Stimulated activated CD8-positive, alpha-beta memory T cell treated with anti-CD3 and anti-CD28 coated beads, Interleukin-12 subunit alpha, Interleukin-12 subunit beta, amount 100 ng/mL, for 1 hour (primary cell): Measurements from ENCODE around the gene TMEM184A.
"Not testable (repeated sequence)": the region's sequence is repeated elsewhere in the genome, so short reads cannot be mapped to it uniquely, and the experiment has no call there.

ENCODE experiments used
- DNase-seq: peaks from one replicate; pipeline ENCODE4 v3.0.0-alpha.2; 2020; ENCODE audit warnings: low read depth

TMEM184A gene

DNA sequence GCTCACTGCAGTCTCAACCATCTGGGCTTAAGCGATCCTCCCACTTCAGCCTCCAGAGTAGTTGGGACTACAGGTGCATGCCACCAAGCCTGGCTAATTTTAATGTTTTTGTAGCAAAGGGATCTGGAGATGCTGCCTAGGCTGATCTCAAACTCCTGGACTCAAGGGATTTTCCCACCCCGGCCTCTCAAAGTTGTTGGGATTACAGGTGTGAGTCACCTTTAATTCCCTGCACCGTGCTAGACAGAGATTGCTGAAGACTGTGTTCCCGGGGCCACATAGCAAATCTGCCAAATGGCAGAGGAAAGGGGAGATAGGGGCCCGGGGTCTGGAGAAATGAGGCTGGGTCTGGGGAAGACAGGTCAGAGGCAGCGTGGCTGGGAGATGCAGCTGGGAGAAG, 34.5 kb upstream of the TMEM184A start:
- DNase-seq, result no peak

DNA sequence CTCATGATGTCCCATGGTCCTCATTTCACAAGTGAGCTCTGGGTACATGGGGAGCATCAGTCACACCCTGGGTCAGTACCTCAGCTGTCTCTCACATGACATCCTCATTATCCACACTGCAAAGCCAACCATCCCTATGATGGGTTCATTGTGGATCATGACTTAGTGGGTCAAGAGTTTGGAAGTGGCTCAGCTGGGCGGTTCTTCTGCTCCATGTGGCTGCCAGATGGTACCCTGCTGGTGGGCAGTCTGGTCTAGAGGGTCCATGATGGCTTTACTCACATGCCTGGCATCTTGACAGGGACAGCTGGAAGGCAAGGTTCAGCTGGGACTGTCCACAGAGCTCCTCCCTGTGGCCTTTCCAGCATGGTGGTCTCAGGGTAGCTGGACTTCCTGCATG, 33.0 kb upstream of the TMEM184A start:
- DNase-seq, result no peak

DNA sequence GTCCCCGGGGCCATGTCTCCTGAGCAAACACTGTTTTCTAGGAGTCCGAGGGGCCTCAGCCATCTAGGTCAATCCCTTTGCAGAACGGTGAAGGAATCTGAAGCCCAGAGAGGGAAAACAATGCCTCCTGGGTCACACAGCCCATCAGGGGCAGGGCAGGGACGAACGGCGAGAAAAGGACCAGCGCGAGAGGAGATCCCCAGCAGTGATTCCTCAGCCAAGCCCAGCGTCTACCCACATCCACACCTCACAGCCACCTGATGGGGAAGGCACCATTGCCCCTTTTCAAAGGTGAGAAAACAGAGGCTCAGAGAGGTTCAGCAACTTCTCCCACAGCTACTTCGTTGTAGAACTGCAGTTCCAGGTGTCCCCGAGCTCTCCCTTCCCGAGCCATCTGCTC, 31.7 kb upstream of the TMEM184A start:
- DNase-seq, result no peak

DNA sequence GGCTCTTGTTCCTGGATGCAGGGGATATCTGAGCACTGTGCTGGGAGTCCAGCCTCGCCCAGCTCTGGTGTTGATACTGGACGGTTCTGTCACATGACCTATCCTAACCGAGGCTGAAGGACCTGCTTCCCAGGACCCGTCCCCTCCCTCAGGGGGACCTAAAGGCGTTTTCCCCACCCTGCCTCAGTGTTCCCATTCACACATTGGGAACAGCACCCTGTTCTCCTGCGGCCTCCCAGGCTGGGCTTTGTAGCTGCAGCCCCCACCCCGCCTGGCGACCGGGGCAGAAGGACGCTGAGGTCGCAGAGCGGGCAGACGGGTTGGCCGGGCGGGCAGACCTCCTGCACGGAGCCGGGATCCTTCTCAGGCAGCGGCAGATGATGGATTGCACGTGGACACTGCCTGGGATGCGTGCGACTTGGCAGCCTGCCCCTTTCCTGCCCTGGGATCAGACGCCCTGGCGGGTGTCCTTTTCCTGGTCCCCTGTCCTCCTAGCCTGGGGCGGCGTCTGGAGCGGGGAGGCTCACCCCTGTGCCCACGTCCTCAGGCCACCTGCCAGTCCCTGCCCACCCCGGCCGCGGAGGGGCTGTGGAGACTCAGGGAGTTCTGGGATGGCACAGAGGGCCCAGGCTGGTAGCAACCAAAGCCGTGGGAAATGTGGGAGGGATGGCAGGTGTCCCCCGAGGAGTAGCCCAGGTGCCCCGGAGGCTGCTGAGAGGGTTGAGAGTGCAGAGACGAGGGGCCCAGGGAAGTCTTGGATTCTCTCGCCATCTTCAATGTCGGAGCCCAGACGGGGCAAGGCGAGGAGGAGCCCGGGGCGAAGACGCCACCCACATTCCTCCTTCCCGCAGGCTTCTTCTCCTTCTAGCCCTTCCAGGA, 31.1 kb upstream of the TMEM184A start:
- DNase-seq, result no peak

DNA sequence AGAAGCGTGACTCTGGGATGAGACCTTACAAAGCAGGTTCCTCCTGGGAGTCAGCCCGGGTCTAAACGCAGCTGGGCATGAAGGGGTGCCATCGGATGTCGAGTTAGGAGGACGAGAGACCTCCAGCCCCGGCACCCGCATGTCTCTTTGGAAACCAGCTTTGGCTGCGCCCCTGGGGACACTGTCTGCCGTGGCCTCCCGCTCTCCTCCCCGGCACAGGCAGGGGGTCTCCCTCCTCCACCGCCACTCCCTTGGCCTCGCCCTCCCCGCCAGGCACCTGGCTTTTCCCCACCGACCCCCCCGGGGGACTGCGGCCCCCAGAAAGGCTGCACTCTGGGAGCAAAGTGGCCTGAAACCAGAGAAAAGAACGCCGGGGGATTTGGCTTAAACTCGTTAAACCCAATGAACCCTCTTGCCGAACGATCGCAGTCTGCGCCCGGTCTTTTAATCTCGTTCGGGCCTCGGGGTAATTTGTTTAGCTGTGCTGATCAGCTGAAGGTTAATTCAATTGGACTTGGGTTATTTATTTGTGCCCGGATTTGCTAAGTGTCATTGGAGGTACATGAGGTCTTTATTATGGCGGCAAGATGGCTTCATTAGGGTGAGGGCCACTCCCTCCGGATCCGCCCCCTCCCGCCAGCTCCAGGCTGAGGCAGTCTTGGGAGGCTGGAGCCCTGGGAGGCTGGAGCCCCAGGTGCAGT, 30.3 kb upstream of the TMEM184A start:
- DNase-seq, result no peak

DNA sequence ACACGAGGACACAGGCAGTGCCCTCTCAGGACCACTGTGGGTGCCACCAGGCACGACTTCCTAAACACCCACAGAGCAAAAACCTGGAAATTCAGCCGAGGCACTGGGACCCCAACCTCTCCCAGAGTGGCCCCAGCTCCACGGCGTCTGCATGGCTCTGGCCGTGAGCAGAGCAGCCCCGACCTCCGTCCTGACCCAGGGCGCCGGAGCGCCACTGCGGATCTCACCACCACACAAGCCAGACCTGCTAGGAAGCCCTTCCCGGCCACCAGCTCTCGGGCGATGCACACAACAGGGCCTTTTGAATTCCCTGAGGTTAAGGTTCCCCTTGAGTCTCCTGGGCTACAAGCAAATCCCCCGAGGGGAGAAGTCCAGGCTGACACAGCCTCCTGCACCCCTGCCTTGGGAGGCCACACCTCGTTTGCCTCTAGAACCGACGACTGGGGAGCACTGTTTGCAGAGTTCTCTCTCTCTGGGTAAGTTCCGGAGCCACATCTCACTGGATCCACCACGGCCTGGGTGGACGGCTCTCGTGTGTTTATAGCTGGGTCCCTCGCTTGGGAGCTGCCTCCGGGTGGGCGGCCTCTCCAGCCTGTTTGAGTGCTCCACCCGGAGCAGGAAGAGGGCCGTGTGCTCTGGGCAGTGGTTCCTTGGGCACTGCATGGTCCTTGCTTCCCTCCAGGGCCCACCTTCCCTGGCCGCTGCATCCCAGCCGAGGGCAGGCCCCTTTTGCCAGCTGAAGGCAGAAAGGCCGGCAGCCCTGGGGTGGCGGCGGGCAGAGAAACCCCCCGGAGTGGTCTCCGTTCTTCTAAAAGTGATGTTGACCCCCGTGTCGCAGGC, 29.4 kb upstream of the TMEM184A start:
- DNase-seq, result no peak

DNA sequence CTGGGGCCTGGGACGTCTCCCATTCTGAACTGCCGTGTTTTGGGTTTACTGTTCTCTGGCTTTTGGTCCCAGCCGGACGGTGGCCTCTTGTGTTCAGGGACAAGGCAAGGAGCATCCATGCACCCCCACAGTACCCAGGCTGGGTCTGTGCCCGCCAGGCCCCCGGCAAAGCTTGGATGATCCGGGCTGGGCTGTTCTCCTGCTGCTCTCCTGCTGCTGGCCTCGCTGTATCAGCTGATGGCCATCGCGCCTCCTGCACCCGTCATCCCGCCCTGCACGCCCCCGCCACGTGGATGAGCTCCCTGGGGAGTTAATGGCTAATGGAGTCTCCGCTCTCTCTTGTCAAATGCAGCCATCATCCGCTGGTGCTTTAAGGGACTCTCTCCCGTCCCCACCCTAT, 28.7 kb upstream of the TMEM184A start:
- DNase-seq, result no peak

DNA sequence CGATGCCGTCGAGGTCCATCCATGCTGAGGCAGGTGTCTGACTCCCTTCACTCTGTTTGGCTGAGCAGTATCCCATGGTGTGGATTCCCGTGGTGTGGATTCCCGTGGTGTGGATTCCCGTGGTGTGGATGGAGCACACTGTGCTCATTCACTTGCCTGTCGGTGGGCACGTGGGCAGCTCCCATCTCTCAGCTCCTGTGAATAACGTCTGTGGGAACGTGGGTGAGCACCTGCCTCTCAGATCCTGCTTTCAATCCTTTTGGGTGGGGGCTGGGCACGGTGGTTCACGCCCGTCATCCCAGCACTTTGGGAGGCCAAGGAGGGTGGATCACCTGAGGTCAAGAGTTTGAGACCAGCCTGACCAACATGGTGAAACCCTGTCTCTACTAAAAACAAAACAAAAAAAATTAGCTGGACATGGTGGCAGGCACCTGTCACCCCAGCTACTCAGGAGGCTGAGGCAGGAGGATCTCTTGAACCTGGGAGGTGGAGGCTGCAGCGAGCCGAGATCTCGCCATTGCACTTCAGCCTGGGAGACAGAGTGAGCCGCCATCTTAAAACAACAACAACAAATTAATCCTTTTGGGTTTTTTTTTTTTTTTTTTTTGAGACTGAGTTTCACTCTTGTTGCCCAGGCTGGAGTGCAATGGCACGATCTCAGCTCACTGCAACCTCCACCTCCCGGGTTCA, 27.4 kb upstream of the TMEM184A start:
- DNase-seq, result not testable (repeated sequence)

DNA sequence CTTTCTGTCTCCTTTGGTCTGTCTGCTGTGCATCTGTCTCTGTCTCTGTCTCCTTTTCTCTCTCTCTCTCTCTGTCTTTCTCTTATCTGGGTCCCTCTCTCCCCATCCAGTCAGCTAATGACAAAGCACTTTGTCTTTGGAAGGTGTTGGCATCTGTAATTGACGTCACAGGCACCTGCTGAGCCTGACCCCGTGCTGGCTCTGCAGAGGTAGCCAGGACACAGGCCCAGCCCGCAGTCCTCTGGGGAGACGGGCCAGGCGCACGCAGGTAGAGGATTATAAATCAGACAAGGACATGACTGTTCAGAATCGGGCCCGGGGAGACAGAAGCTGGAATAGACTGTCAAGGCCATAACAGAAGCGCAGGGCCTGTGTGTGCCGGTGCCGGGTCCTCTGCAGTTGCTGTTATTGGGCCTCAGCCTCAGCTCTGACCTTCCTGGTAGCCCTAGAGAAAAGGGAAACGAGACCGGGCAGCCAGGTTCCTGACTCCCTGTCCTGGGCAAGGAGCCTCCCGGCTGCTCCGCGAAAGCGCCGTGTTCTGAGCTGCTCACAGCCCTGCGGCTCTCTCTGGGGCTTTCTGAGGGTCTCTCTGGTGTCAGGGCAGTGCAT, 24.5 kb upstream of the TMEM184A start:
- no peak for DNase-seq

DNA sequence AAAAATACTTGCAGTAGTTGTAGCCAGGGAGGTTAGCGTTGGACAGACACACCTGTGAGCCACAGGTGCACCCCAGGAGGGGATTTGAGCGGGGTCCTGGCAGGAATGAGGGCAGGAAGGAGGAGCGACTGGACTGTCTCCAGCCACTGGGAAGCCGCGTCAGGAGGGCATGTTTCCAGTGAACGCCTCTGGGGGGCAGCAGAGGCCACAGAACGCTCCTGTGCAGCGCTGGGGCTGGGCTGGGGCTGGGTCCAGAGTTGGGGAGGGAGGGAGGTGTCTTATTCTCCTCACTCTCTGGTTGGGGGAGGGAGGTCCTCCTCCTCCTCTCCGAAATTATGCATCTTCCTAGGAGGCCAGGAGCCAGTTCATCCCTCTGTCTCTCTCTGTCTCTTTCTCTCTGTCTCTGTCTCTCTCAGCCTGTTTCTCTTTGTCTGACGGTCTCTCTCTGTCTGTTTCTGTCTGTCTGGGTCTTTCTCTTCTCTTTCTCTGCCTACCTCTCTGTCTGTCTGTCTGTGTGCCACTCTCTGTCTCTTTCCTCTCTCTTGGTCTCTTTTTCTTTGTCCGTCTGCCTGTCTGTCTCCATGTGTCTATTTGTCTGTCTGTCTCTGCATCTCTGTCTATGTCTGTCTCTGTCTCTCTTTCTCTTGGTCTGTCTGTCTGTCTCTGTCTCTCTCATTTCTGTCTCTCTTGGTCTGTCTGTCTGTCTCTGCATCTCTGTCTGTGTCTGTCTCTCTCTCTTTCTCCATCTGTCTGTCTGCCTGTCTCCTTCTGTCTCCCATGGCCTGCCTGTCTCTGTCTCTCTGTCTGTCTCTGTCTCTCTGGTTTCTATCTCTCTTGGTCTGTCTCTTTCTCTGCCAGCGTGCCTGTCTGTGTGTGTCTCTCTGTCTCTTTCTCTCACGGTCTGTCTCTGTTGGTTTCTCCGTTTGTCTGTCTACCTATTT, 23.7 kb upstream of the TMEM184A start:
- peak; percentile 54 for DNase-seq

DNA sequence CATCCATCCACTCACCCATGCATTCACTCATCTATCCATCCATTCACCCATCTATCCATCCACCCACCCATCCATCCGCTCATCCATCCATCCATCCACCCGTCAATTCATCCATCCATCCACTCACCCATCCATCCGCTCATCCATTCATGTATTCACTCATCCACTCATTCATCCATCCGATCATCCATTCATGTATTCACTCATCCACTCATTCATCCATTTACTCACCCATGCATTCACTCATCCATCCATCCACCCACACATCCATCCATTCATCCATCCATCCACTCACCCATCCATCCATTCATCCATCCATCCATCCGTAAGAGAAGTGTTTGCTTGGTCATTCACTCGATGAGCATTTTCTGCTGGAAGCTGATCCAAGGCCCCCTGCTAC, 22.5 kb upstream of the TMEM184A start:
- DNase-seq, result no peak

DNA sequence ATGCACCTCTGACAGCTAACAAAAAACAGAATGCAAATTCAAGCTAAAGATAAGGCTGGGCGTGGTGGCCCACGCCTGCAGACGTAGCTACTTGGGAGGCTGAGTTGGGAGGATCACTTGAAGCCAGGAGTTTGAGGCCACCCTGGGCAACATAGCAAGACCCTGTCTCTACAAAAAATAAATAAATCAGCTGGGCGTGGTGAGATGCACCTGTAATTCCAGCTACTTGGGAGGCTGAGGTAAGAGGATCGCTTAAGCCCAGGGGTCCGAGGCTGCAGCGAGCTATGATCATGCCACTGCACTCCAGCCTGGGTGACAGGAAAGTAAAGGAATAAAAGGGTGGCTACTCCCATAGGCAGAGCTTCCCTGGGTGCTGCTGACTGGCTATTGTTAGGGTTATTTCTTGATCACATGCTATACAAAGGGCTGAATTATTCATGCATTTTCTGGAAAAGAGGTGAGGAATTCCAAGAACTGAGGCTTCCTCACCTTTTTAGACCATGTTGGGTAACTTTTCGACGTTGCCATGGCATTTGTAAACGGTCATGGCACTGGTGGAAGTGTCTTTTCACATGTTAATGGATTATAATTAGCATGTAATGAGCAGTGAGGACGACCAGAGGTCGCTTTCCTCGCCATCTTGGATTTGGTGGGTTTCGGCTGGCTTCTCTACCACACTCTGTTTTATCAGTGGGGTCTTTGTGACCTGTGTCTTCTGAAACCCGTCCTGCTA, 20.7 kb upstream of the TMEM184A start:
- DNase-seq, result no peak

DNA sequence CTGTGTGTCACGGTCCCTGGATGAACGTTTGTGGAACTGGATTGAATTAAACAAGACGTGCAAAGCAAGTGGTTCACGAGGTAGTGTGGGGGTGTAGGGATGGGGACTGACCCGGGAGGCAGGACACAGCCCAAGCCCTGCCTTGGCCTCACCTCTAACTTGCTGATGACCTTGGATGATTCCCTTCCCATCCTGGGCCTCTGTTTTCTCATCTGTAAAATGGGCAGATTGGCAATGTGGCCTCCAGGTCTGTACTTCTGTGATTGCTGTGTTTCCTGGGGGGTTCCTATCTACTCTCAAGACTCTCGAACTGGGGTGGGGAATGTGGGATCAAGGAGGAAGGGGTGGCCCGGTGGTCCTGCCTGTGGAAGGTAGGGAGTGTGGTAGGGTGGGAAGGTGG, 19.8 kb upstream of the TMEM184A start:
- no peak for DNase-seq

DNA sequence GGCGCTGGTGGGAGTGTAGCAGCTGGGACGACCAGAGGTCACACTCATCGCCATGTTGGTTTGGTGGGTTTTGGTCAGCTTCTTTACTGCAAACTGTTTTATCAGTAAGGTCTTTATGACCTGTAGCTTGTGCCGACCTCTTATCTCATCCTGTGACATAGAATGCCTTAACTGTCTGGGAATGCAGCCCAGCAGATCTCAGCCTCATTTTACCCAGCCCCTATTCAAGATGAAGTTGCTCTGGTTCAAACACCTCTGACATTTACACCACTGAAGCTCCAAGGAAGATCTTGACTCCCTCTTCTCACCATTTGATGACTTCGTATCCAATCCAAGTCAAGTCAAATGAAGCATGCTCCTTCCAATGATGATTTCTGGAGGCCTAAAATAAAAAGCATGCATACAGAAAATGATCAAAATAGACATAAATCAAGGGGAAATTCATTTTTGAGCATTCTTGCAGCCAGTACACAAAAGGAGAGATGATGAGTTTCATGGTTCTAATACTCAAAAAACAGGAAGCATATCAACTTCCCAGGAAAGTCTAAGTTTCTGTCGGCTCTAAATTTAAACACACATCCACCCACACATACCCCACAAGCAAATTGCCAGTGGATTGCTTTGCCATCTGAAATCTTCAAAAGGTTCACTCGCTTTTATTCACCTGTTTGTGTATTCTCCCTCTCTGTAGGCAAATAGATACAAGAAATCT, 16.3 kb upstream of the TMEM184A start:
- no peak for DNase-seq

DNA sequence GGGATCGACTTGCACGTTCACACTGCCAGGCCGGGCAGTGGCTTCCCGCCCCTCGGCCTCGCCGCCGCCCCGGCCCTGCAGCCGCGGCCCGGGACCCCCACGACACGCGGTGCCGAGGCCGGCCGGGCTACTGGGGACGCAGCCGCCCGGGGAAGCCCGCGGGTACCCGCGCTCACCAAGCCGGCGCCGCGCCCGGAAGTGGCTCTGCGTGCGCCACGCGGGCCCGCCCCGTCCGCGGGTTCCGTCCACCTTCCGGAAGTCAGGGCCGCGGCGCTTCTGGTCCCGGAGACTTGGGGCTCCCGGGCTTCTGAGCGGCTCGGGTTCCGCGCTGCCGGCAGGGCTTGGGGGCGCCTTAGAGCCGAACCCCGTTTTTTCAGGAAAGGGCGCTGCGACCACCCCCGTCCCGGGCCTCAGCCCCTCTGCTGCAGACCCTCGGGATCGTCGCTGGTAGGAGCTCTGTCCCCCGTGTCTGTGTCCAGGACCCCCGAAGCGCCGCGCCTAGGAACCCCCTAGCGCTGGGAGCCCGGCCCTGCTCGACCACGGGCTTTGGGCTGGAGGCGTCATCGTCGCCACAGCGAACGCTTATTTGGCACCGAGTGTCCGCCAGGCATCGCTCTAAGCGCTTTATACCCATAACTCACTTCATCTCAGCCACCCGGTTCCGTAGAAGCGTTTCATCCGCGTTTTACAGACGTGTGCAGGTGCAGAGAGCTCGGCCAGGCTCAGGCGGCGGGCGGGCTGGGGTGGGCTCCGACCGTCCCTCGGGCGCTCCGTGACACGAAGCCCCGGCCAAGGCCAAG, 14.0 kb upstream of the TMEM184A start, which contains the start of gene PSMG3:
TSS of gene PSMG3 (minus strand) at position 200 of the 800 bp plus-strand sequence. CDS start 693 bp downstream, outside the sequence.
- DNase-seq, result peak; percentile 72

DNA sequence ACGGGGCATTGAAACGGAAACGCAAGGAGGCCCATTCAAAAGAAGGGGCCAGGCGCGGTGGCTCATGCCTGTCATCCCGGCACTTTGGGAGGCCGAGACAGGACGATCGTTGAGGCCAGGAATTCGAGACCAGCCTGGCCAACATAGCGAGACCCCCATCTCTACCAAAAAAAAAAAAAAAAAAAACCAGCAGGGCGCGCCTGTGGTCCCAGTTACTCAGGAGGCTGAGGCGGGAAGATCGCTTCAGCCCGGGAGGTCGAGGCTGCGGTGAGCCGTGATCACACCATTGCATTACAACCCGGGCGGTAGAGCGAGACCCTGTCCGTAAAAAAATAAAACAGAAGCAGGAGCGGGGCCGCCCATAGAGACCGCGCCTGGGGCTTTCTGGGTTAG, 13.4 kb upstream of the TMEM184A start:
- DNase-seq, result no peak

DNA sequence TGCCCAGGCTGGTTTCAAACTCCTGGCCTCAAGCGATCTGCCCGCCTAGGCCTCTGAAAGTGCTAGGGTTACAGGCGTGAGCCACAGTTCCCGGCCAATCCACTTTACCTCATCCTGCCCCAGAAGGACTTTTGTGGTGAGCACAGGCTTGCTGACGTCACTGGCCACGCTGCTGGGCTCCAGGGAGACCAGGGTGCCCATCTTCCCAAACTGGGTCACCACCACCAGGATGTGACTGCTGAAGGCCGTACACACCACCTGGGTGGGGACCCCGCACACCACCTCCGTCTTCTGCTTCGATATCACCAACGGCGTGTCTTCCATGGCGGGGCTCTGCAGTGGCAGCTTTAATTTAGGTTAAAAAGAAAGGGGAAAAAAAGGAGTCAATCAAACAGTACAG, 13.0 kb upstream of the TMEM184A start:
- no peak for DNase-seq

DNA sequence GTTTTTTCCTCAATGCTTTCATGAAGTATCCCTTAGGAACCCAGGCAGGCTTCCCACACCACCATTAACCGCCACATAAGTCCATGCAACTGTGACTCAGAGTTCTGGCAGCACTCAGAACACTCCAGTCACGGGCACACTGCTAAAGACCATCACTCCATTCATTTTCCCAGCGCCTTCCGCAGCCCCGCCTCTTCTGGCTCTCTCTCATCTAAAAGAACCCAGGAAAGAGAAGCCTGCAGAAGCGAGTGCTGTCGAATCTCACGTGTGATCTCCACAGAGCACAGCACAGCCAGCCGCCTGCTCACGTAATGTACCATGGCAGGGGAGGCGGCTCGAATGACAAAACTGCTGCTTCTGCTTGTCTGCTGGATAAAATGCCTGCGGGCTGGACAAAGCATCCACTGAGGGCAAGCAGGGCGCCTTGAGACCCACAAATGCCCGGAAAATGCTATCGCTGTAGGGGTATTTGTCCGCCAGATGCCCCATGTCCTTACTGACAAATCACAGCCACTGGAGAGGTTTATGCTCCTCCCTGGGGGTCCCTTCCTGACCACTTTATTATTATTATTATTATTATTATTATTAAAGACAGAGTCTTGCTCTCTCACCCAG, 12.0 kb upstream of the TMEM184A start:
- DNase-seq, result no peak
